ENCODE results near the gene TMEM54.

DNA sequence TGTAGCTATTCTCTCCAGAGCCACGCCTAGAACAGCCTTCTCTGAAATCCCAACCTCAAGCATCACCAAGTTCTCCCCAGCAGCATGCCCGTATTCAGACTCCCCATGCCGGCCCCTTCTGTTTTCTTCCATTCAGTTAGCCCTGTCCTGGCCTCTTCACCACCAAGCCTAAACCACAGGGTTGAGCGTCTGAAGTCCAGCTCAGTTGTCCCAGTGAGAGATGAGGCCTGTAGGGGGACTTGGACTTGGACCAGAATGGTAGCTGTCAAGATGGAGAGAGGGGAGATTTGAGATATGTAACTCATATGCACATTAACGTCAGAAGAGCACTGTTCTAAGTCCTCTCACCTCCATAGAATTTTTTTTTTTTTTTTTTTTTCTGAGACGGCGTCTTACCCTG, 5.5 kb upstream of the TMEM54 start:
- TF ChIP-seq, protein P1, sequence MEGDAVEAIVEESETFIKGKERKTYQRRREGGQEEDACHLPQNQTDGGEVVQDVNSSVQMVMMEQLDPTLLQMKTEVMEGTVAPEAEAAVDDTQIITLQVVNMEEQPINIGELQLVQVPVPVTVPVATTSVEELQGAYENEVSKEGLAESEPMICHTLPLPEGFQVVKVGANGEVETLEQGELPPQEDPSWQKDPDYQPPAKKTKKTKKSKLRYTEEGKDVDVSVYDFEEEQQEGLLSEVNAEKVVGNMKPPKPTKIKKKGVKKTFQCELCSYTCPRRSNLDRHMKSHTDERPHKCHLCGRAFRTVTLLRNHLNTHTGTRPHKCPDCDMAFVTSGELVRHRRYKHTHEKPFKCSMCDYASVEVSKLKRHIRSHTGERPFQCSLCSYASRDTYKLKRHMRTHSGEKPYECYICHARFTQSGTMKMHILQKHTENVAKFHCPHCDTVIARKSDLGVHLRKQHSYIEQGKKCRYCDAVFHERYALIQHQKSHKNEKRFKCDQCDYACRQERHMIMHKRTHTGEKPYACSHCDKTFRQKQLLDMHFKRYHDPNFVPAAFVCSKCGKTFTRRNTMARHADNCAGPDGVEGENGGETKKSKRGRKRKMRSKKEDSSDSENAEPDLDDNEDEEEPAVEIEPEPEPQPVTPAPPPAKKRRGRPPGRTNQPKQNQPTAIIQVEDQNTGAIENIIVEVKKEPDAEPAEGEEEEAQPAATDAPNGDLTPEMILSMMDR (IDR thresholded peaks at IDR 0.05; ENCODE audit: insufficient read depth, low read depth, low read length): no peak
- TF ChIP-seq EZH2 (IDR thresholded peaks at IDR 0.05; ENCODE audit: insufficient read depth, low read length): no peak
